Urinary bladder (tissue), 4 donors: Measurements from ENCODE around the gene TAF3. TPM values are rescaled to one million over a fixed set of nuclear protein-coding genes. Genes with fewer than 3 reads are reported as not detected.
"Not testable (repeated sequence)": the region's sequence is repeated elsewhere in the genome, so short reads cannot be mapped to it uniquely, and the experiment has no call there.

ENCODE experiments used
- DNase-seq: peaks from one replicate; pipeline ENCODE4 v3.0.0-alpha.2; 2015; ENCODE audit errors: extremely low spot score
- H3K27ac ChIP-seq: one replicate; pipeline ENCODE4 v1.5.1; 2013; ENCODE audit warnings: low read depth, mild to moderate bottlenecking, moderate library complexity
- H3K36me3 ChIP-seq: one replicate; pipeline ENCODE4 v1.6.1; 2013; ENCODE audit warnings: mild to moderate bottlenecking, moderate library complexity; ENCODE audit not compliant: insufficient read depth
- H3K4me1 ChIP-seq: one replicate; pipeline ENCODE4 v1.6.1; 2013; ENCODE audit warnings: mild to moderate bottlenecking, moderate library complexity; ENCODE audit not compliant: insufficient read depth
- H3K4me3 ChIP-seq: one replicate; pipeline ENCODE4 v1.5.1; 2013; ENCODE audit warnings: low read depth, low read length
- WGBS: extraction: QIAGEN DNeasy Blood & Tissue Kit; methylation state at CpG from one replicate; pipeline ENCODE4 v1.1.7; 2013; 5-methylcytosine and 5-hydroxymethylcytosine counted together
- polyA plus RNA-seq: library from polyadenylated mRNA; stranded (reverse); fragments of 200-250 nt; gene quantifications from one replicate; pipeline ENCODE4 v1.2.3, GENCODE V29; 2013
- total RNA-seq: library from RNA; depleted of rRNA; stranded (reverse); fragments of >200 nt; gene quantifications from one replicate; pipeline ENCODE4 v1.2.3, GENCODE V29; 2014
- donor health status: healthy with polysubstance abuse.
- donor health status: healthy.

The TAF3 gene
- total and polyA plus RNA-seq, 2 donors: 3.8 to 7.5 TPM

GRCh38 chr10:7794251-7795026 lies 23.9 kb upstream of the TAF3 start:
- H3K27ac ChIP-seq: no peak overlapping the region
- no peak overlapping the region for H3K4me3 ChIP-seq
- H3K4me1 ChIP-seq: no peaks in the 10 kb centered on the region
- no peak for DNase-seq
- peaks cover 2% of the 10 kb centered on the region for H3K36me3 ChIP-seq
- WGBS: 88% methylated on average over 4 of the region's 4 CpGs

- Histone ChIP-seq H3K4me3 (no peak overlapping the region), H3K27ac (no peak overlapping the region), H3K4me1 (no peaks in the 10 kb centered on the region), H3K36me3 (peaks cover 2% of the 10 kb centered on the region)
- DNase-seq: no peak
- WGBS: 43% methylated on average over 4 of the region's 4 CpGs
Observed at GRCh38 chr10:7795605-7796004, 22.7 kb upstream of the TAF3 start.

- H3K36me3 ChIP-seq: peaks cover under 1% of the 10 kb centered on the region
- WGBS: 70% methylated on average over 6 of the region's 6 CpGs
- no peaks in the 10 kb centered on the region for H3K4me1 ChIP-seq
- DNase-seq: no peak
- H3K27ac ChIP-seq: no peak overlapping the region
- H3K4me3 ChIP-seq: no peak overlapping the region
Observed at GRCh38 chr10:7797582-7797981, 20.7 kb upstream of the TAF3 start.

GRCh38 chr10:7802606-7803005 lies 15.7 kb upstream of the TAF3 start:
- Histone ChIP-seq H3K4me1 (no peaks in the 10 kb centered on the region), H3K36me3 (peaks cover 2% of the 10 kb centered on the region), H3K27ac (no peak overlapping the region), H3K4me3 (no peak overlapping the region)
- 89% methylated on average over 4 of the region's 4 CpGs for WGBS
- no peak for DNase-seq

- Histone ChIP-seq H3K4me3 (no peak overlapping the region), H3K4me1 (no peaks in the 10 kb centered on the region), H3K36me3 (peaks cover 2% of the 10 kb centered on the region), H3K27ac (no peak overlapping the region)
- no peak for DNase-seq
- WGBS: 94% methylated on average over 6 of the region's 6 CpGs
Observed at GRCh38 chr10:7804216-7804615, 14.1 kb upstream of the TAF3 start.

GRCh38 chr10:7804741-7805140 lies 13.6 kb upstream of the TAF3 start:
- 45% methylated on average over 2 of the region's 2 CpGs for WGBS
- no peak overlapping the region for H3K4me3 ChIP-seq
- peaks cover 2% of the 10 kb centered on the region for H3K36me3 ChIP-seq
- DNase-seq: no peak
- H3K27ac ChIP-seq: no peak overlapping the region
- H3K4me1 ChIP-seq: no peaks in the 10 kb centered on the region

GRCh38 chr10:7808686-7809267 lies 9.5 kb upstream of the TAF3 start:
- H3K36me3 ChIP-seq: no peaks in the 10 kb centered on the region
- no peak for DNase-seq

GRCh38 chr10:7810443-7810842 lies 7.9 kb upstream of the TAF3 start:
- 64% methylated on average over 7 of the region's 7 CpGs for WGBS
- Histone ChIP-seq H3K4me3 (no peak overlapping the region), H3K4me1 (no peaks in the 10 kb centered on the region), H3K27ac (no peak overlapping the region), H3K36me3 (no peaks in the 10 kb centered on the region)
- no peak for DNase-seq

More at GRCh38 chr10:7808686-7809267, 9.5 kb upstream of the TAF3 start:
- WGBS: 76% methylated on average over 4 of the region's 4 CpGs
- H3K4me1 ChIP-seq: no peaks in the 10 kb centered on the region
- no peak overlapping the region for H3K4me3 ChIP-seq
- no peak overlapping the region for H3K27ac ChIP-seq

GRCh38 chr10:7811000-7811399 lies 7.3 kb upstream of the TAF3 start:
- H3K4me1 ChIP-seq: no peaks in the 10 kb centered on the region
- DNase-seq: no peak
- H3K4me3 ChIP-seq: no peak overlapping the region
- no peak overlapping the region for H3K27ac ChIP-seq
- WGBS: 77% methylated on average over 5 of the region's 5 CpGs
- no peaks in the 10 kb centered on the region for H3K36me3 ChIP-seq

- not testable (repeated sequence) for H3K4me3 ChIP-seq, H3K27ac ChIP-seq, DNase-seq, H3K4me1 ChIP-seq, H3K36me3 ChIP-seq
- 72% methylated on average over 7 of the region's 7 CpGs for WGBS
Observed at GRCh38 chr10:7811743-7812142, 6.6 kb upstream of the TAF3 start.

GRCh38 chr10:7813481-7813880 lies 4.8 kb upstream of the TAF3 start:
- no peak for DNase-seq
- 65% methylated on average over 3 of the region's 3 CpGs for WGBS
- H3K36me3 ChIP-seq: no peaks in the 10 kb centered on the region
- no peak overlapping the region for H3K4me3 ChIP-seq
- no peaks in the 10 kb centered on the region for H3K4me1 ChIP-seq
- no peak overlapping the region for H3K27ac ChIP-seq

GRCh38 chr10:7817576-7817975 lies 729 bp upstream of the TAF3 start:
- no peak for DNase-seq
- Histone ChIP-seq H3K4me3 (peak overlapping the region; percentile 89), H3K27ac (no peak overlapping the region), H3K36me3 (no peaks in the 10 kb centered on the region), H3K4me1 (no peaks in the 10 kb centered on the region)
- WGBS: 11% methylated on average over 12 of the region's 12 CpGs

- H3K27ac ChIP-seq: no peak overlapping the region
- H3K36me3 ChIP-seq: no peaks in the 10 kb centered on the region
- no peaks in the 10 kb centered on the region for H3K4me1 ChIP-seq
- peak overlapping the region; percentile 89 for H3K4me3 ChIP-seq
- under 1% methylated on average over 10 of the region's 10 CpGs for WGBS
- no peak for DNase-seq
Observed at GRCh38 chr10:7817984-7818294, 366 bp upstream of the TAF3 start.

- peaks cover under 1% of the 10 kb centered on the region for H3K36me3 ChIP-seq
- no peak for DNase-seq
- WGBS: under 1% methylated on average over 17 of the region's 17 CpGs
- H3K27ac ChIP-seq: no peak overlapping the region
- no peaks in the 10 kb centered on the region for H3K4me1 ChIP-seq
- H3K4me3 ChIP-seq: peak overlapping the region; percentile 89
Observed at GRCh38 chr10:7819121-7819460, 786 bp downstream of the TAF3 start.
